Hepatocyte (in vitro differentiated cells): ENCODE results near the gene MTAP. TPM values are rescaled to one million over a fixed set of nuclear protein-coding genes. Genes with fewer than 3 reads are reported as not detected.

Experiments
- DNase-seq: peaks from one replicate; pipeline ENCODE4 v3.0.0-alpha.2; 2016; ENCODE audit warnings: low spot score
- H2AFZ ChIP-seq: fragments of 200-600 bp; sonication (generic); 2 replicates; pipeline ENCODE4 v1.6.0; 2016; ENCODE audit warnings: antibody characterized with exemption, mild to moderate bottlenecking
- H3K27ac ChIP-seq: fragments of 200-600 bp; sonication (generic); 2 replicates; pipeline ENCODE4 v1.5.1; 2016; ENCODE audit warnings: mild to moderate bottlenecking
- H3K27me3 ChIP-seq: fragments of 200-600 bp; sonication (generic); 2 replicates; pipeline ENCODE4 v1.6.1; 2016
- H3K36me3 ChIP-seq: fragments of 200-600 bp; sonication (generic); replicated peaks from 2 replicates; pipeline ENCODE4 v1.5.1; 2016; ENCODE audit warnings: low read depth; ENCODE audit not compliant: insufficient read depth
- H3K4me1 ChIP-seq: fragments of 200-600 bp; sonication (generic); 2 replicates; pipeline ENCODE4 v1.5.1; 2016; ENCODE audit warnings: mild to moderate bottlenecking, moderate library complexity; ENCODE audit not compliant: insufficient read depth
- H3K4me2 ChIP-seq: fragments of 200-600 bp; sonication (generic); 2 replicates; pipeline ENCODE4 v1.6.0; 2016
- H3K4me3 ChIP-seq: fragments of 200-600 bp; sonication (generic); 2 replicates; pipeline ENCODE4 v1.5.1; 2016; ENCODE audit warnings: mild to moderate bottlenecking
- H3K79me2 ChIP-seq: fragments of 200-600 bp; sonication (generic); 2 replicates; pipeline ENCODE4 v1.6.0; 2017; ENCODE audit warnings: mild to moderate bottlenecking
- H3K9me2 ChIP-seq: fragments of 200-600 bp; sonication (generic); replicated peaks from 2 replicates; pipeline ENCODE4 v1.6.0; 2017; ENCODE audit warnings: mild to moderate bottlenecking; ENCODE audit not compliant: insufficient read depth
- H3K9me3 ChIP-seq: fragments of 200-600 bp; sonication (generic); 2 replicates; pipeline ENCODE4 v1.5.1; 2016; ENCODE audit warnings: low read depth, mild to moderate bottlenecking
- H4K20me1 ChIP-seq: fragments of 200-600 bp; sonication (generic); 2 replicates; pipeline ENCODE4 v1.6.0; 2016; ENCODE audit warnings: mild to moderate bottlenecking; ENCODE audit not compliant: insufficient read depth, poor library complexity, severe bottlenecking
- EZH2 ChIP-seq: fragments of 200-600 bp; sonication (generic); IDR thresholded peaks from 2 replicates; pipeline ENCODE4 v1.6.1; 2016; ENCODE audit warnings: antibody characterized with exemption, mild to moderate bottlenecking, borderline replicate concordance
- EZH2phosphoT487 ChIP-seq: fragments of 200-600 bp; sonication (generic); IDR thresholded peaks from one replicate; pipeline ENCODE4 v1.6.1; 2018; ENCODE audit warnings: antibody characterized with exemption, mild to moderate bottlenecking, low read depth, moderate library complexity; ENCODE audit not compliant: unreplicated experiment, severe bottlenecking
- WGBS: methylation state at CpG from one replicate; pipeline ENCODE4 v1.1.6; 2016; ENCODE audit warnings: low lambda C conversion rate; ENCODE audit errors: missing lambda C conversion rate; 5-methylcytosine and 5-hydroxymethylcytosine counted together
- polyA plus RNA-seq: library from polyadenylated mRNA; unstranded; fragments of >200 nt; fragmentation: Nextera tagmentation; extraction: Ambion mirVana; gene quantifications from 2 replicates; pipeline ENCODE4 v1.2.1, GENCODE V29; 2016
- total RNA-seq: library from RNA; depleted of rRNA; stranded (reverse); fragments of >200 nt; gene quantifications from 2 replicates; pipeline ENCODE4 v1.2.3, GENCODE V29; 2014
- TF ChIP-seq, protein P1 (sequence below): fragments of 200-600 bp; sonication (generic); IDR thresholded peaks from 2 replicates; pipeline ENCODE4 v1.5.1; 2016; ENCODE audit warnings: antibody characterized with exemption, mild to moderate bottlenecking; ENCODE audit not compliant: poor library complexity

The MTAP gene
- total and polyA plus RNA-seq, 2 experiments from 2014 or later = 21.2 to 38.8 TPM

DNA sequence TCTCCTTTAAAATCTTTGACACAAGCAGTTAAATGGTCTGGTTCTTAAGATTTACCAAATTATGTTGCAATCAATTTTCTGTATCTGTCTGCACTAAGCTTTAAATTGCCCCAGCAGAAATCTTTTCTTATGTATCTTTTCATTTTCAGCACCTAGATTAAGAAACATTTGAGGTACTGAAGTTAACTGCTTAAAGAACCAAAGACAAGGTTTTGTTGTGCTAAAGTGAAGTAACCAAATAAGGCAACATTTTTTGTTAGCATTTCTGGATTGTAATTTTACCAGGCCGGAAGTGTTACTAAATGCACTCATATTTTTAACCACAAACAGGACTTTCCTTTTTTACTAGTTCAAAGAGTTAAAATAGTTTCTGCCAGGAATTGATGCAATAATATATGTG lies 24.1 kb upstream of the MTAP start:
- no peaks in the 10 kb centered on the region for H3K4me1 ChIP-seq
- H3K79me2 ChIP-seq = no peaks in the 10 kb centered on the region
- no peaks in the 10 kb centered on the region for H3K27me3 ChIP-seq
- H3K9me3 ChIP-seq = no peaks in the 10 kb centered on the region
- H3K4me2 ChIP-seq = no peak overlapping the region
- no peaks in the 10 kb centered on the region for H3K36me3 ChIP-seq
- no peaks in the 10 kb centered on the region for H3K9me2 ChIP-seq
- TF ChIP-seq EZH2phosphoT487 (no peak), EZH2 (no peak)
- TF ChIP-seq, protein P1, sequence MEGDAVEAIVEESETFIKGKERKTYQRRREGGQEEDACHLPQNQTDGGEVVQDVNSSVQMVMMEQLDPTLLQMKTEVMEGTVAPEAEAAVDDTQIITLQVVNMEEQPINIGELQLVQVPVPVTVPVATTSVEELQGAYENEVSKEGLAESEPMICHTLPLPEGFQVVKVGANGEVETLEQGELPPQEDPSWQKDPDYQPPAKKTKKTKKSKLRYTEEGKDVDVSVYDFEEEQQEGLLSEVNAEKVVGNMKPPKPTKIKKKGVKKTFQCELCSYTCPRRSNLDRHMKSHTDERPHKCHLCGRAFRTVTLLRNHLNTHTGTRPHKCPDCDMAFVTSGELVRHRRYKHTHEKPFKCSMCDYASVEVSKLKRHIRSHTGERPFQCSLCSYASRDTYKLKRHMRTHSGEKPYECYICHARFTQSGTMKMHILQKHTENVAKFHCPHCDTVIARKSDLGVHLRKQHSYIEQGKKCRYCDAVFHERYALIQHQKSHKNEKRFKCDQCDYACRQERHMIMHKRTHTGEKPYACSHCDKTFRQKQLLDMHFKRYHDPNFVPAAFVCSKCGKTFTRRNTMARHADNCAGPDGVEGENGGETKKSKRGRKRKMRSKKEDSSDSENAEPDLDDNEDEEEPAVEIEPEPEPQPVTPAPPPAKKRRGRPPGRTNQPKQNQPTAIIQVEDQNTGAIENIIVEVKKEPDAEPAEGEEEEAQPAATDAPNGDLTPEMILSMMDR = no peak
- no peak for DNase-seq
- no peak overlapping the region for H3K27ac ChIP-seq
- 80% methylated on average over 1 of the region's 1 CpG for WGBS
- no peak overlapping the region for H2AFZ ChIP-seq
- H3K4me3 ChIP-seq = no peak overlapping the region
- H4K20me1 ChIP-seq = no peaks in the 10 kb centered on the region

DNA sequence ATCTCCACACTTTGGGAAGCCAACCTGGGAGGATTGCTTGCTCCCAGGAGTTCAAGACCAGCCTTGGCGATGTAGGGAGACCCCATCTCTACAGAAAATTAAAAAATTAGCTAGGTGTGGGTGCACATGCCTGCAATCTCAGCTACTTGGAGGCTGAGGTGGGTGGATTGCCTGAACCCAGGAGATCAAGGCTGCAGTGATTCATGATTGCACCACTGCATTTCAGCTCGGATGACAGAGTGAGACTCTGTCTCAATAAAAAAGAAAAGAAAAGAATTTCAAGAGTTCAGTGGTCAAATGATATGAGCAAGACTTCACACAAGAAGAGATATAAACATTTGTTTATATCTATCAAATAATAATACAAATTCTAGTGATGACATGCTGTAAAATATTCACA lies 23.0 kb upstream of the MTAP start:
- Histone ChIP-seq H3K4me3 (no peak overlapping the region), H3K9me2 (no peaks in the 10 kb centered on the region), H3K4me1 (no peaks in the 10 kb centered on the region), H2AFZ (no peak overlapping the region), H3K4me2 (no peak overlapping the region), H3K79me2 (no peaks in the 10 kb centered on the region), H3K27me3 (no peaks in the 10 kb centered on the region), H3K27ac (no peak overlapping the region), H4K20me1 (no peaks in the 10 kb centered on the region), H3K36me3 (no peaks in the 10 kb centered on the region), H3K9me3 (no peaks in the 10 kb centered on the region)
- DNase-seq = no peak
- WGBS = 87% methylated on average over 2 of the region's 2 CpGs
- no peak for TF ChIP-seq EZH2
- no peak for TF ChIP-seq EZH2phosphoT487
- TF ChIP-seq, protein P1 = no peak

DNA sequence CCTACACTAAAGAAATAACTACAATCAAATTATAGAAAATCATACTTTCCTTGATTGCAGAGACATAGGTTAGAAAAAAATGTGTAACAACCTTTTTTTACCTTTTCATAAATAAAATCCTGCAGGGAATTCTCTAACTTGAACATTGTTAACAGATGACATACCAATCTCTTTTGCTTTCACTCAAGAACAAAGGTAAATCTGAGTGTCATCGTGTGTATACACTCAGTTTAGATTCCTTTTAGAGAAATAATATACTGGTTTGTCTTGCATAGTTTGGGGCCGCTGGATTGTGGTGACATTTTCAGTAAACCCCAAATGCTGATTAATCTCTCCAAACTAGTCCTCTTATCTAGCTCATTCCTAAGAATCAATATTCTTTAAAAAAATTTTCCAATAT lies 20.8 kb upstream of the MTAP start:
- TF ChIP-seq EZH2phosphoT487 (no peak), EZH2 (no peak)
- TF ChIP-seq, protein P1 = no peak
- H3K4me2 ChIP-seq = no peak overlapping the region
- no peak overlapping the region for H3K27ac ChIP-seq

DNA sequence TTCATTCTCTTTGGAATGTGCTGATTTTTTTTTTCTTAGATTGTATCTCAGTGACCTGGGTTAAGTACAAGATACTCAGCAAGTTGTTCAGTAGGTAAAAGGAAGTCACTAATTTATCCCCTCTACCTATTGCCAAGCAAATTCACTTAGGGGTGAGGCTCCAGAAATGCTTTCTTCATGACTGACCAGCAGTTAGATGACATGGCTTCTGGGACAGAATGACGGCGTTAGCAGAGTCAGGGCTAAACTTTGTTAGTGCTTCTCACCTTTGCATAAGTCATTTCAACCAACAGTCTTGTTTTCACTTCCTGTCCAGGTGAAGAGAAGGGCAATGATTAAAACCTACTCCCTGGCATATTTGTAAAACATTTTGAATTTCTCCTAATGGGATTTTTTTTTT lies 20.2 kb upstream of the MTAP start:
- H3K79me2 ChIP-seq = no peaks in the 10 kb centered on the region
- no peak overlapping the region for H3K27ac ChIP-seq
- DNase-seq = no peak
- H3K36me3 ChIP-seq = no peaks in the 10 kb centered on the region
- no peaks in the 10 kb centered on the region for H3K4me1 ChIP-seq
- H2AFZ ChIP-seq = no peak overlapping the region
- no peak overlapping the region for H3K4me2 ChIP-seq
- no peaks in the 10 kb centered on the region for H4K20me1 ChIP-seq
- no peaks in the 10 kb centered on the region for H3K27me3 ChIP-seq
- H3K9me3 ChIP-seq = no peaks in the 10 kb centered on the region
- H3K4me3 ChIP-seq = no peak overlapping the region
- 60% methylated on average over 2 of the region's 2 CpGs for WGBS
- H3K9me2 ChIP-seq = no peaks in the 10 kb centered on the region
- TF ChIP-seq, protein P1 = no peak
- TF ChIP-seq EZH2 (no peak), EZH2phosphoT487 (no peak)

More for the DNA sequence above, 20.8 kb upstream of the MTAP start:
- Histone ChIP-seq H2AFZ (no peak overlapping the region), H3K4me1 (no peaks in the 10 kb centered on the region), H4K20me1 (no peaks in the 10 kb centered on the region), H3K79me2 (no peaks in the 10 kb centered on the region), H3K9me2 (no peaks in the 10 kb centered on the region), H3K36me3 (no peaks in the 10 kb centered on the region), H3K9me3 (no peaks in the 10 kb centered on the region), H3K4me3 (no peak overlapping the region), H3K27me3 (no peaks in the 10 kb centered on the region)
- WGBS = 76% methylated on average over 2 of the region's 2 CpGs
- no peak for DNase-seq
